Activated T-helper 9 cell treated with anti-CD3 and anti-CD28 coated beads, Interleukin-2, amount 50 U/mL, for 16 hours (primary cell): ENCODE data around the gene SLC6A13.

ENCODE experiments used
- DNase-seq: peaks from one replicate; pipeline ENCODE4 v3.0.0-alpha.2; 2020; ENCODE audit warnings: low read depth

Gene SLC6A13

DNA sequence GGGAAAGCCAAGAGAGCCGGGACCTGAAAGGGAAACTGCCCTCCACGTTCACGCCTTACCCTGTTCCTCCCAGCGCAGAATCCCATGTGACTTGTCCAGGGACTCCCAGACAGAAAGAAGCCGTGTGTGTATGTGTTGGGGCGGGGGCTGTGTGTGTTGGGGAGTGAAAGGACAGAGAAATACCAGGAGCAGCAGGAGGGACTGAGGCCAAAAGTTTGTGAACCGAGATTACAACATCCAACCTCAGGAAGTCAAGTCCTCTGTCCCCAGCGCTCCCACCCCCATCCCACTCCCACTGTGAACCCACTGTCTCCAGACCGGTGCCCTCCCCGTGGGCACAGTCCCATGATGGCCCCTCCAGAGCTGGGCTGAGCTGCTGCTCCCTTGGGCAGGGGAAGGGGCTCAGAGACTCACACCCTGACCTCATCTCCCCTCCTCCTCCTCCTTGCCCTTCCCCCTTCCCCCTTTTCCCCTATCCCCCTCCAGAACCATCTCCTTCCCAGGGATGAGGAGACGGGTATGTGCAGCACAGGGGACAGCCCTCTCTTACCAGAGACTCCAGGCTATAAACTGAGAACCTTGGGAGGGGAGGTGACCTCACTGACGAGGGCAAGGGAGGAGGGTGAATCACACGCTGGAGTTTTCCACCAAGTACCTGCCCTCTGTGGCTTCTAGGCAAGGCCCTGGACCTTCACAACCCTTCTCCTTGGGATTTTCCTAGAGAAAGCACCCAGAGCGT lies 48.5 kb downstream of the SLC6A13 start, which contains the start of gene SLC6A12:
TSS of gene SLC6A12 (minus strand) at position 155 of the 739 bp plus-strand sequence. CDS start 4,171 bp downstream, outside the sequence.
- no peak for DNase-seq

DNA sequence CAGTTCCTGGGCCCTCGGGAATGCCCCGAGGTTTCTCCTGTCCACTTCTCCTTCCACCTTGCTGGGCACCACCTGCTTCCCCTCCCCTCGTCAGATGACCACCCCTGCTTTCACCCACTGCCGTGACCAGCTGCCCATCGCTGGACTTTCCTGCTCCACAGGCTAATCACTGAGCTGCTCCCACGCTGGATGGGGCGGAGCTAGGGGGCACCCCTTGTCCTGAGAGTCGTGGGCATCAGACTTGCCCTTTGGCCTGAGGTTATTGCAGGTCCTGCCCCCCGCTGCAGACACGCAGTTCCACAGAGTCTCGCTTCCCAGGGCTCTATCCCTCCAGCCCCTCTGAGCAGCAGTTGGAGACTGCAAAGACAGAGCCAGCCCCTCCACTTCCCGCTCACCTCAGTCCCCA lies 49.1 kb downstream of the SLC6A13 start:
- DNase-seq, result no peak

DNA sequence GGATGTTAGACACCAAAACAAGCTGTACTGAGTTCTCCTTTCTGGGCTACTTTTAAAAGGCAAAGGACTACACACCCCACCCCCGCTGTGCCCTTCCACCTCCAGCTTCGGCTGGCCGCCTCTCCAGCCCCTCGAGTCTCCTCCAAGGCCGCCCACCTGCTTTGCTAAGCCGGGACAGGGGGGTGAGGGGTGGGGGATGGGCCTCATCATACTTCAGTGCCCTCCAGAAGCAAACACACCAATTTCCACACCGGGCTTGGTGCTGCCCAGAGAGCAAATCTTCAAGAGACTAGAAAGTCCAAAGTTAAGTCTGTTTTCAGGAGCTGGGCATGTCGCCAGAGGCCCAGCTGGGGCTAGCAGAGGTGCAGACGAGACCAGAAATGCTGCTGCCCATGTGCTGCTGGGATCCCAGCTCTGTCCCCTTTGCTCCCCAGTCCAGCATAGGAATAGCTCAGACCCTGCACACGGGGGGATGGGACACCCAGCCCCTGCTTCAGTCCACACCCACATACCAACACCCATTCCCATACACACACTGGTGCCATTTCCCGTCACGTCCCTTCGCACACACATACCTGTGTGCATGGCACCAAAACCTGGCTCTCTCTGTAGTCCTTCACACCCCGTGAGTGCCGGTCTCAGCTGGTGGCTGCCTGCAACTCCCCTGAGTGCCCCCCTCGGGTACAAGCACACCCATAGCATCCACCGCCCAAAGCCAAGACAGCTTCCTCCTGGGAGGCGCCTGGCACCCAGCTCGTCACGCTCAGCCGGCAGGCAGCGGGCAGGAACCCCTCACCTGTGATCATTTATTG lies 49.7 kb downstream of the SLC6A13 start:
- DNase-seq, result no peak

DNA sequence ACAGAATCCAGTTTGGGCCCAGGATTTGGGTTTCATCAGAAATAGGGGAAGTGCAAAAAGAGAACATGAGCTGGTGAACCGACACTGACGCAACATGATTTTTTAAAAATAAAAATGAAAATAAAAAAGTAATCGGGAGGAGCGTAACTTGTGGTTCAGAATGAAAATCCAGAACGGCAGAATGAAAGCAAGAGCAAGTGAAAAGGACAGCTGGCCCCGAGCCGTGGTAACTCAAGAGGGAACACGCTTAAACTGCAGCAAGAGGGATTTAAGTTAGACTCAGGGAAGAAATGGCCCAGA lies 50.3 kb downstream of the SLC6A13 start:
- no peak for DNase-seq

DNA sequence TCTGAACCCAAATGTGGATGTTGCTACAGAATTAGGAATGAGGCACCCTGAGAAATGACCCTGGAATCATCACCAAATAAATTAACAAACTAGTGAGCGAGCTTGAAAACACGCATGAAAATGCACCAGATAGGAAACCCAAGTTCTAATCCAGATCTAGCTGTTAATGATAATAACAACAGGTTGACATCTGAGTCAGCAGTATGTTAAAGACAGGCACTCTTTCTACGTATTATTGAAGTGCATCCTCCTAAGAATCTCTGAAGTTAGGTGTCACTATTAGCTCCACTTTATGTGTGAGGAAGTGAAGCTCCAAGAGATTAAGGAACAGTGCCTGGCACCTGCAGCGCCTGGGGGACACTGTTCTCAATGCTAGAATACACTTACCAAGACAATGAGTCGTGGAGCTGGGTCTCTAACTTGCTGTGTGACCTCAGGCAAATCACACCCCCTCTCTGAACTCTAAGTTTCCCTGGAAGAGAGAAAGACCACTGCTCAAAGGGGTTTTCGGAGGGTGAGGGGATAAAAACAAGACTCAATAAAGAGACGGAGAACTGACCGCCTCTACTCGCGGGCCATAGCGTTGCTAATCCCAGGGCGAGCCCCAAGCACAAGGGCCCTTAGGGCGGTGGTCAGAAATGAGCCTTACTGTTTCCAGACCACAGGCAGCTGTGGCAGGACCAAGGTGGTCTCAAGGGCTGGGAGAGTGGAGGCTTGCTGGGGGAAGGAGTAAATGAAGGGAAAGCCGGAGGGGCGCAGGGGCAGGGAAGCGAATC lies 50.8 kb downstream of the SLC6A13 start:
- DNase-seq, result no peak

DNA sequence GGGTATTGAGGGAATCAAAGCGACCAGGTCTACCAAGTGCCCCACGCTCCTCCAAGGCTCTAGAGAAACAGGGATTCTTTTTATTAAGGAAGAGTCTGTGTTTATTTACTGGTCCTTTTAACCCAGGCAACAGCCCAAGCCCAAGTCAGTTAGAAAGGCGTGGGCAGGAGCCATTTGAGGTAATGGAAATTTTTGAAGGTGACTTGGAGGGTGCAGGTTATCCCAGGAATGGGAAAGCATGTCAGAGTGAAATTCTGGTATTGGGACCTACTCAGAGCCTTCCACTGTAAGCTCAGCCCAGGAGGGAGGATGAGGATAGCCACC lies 51.5 kb downstream of the SLC6A13 start:
- no peak for DNase-seq

DNA sequence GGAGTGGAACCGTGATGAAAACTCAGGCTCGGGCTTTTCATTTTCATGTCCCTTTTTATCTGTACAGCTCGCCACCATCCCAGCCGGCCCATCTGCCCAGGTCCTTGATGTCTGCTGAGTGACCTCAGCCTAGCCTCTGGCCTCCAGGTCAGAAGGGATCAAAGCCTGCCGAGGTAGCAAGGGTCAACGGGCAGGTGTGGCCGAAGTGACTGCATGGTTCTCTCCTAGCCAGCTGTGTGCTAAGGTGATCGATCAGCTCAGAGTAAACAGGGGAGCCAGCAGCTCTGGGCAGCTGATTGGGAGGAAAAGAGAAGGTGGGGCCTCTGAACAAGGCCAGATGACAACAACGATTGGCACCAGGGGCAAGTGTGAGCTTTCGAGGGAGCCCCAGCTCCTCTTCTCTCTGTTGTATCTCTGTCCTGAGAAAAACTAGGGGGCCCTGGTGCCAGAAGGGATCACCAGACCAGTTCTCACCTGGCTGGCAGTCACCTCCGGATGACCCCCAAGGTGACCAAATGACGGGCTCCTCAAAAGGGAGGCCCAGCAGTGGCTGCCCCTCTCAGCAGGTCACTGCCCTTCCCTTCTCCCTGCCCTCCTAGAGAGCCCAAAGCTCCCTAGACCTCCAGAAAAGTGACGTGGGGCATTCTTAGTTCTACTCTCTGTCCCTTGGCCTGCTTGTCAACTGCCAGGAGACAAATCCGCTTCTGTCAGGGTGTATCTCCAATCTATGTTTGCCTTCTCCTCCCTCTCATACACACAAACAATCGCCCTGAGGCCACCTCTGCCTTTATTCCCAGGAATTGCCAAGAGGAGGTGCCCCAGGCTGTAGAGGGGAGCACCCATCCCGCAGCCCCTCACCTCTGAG lies 52.1 kb downstream of the SLC6A13 start:
- DNase-seq, result no peak

DNA sequence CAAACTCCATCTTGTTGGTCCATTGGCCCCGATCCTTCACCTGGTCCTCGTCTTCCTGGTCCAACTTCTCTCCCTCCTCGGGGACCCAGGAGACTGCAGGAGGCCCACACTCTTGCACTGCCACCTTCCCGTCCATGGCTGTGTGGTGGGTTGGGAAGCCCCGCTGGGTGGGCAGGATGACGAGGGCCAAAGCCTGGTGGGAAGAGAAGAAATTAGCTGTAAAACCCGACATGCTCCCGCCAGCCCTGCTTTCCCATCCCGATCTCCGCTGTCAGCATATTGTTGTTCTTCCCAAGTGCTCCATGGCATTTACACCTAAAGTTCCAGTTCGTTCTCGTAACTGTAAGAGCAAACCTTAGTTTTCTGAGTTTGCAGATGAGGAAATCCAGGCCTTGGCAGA lies 52.8 kb downstream of the SLC6A13 start:
- DNase-seq, result no peak

DNA sequence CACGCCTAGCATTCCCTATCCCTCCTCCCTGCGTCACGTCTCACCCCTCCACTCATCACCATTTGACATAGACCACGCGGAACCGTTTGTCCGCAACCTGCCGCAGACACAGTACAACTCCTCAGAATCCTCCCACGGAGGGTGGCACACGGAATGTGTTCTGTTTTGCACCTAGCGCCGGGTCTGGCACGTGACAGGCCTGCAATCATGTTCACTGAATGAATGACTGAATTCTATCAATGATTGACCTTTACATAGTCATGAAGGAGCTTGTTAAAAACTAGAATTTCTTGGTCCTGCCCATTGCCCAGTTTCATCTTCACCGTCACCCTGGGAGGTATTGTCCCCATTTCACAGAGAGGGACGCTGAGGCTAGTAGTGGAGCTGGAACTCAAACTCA lies 53.4 kb downstream of the SLC6A13 start:
- DNase-seq, result no peak

DNA sequence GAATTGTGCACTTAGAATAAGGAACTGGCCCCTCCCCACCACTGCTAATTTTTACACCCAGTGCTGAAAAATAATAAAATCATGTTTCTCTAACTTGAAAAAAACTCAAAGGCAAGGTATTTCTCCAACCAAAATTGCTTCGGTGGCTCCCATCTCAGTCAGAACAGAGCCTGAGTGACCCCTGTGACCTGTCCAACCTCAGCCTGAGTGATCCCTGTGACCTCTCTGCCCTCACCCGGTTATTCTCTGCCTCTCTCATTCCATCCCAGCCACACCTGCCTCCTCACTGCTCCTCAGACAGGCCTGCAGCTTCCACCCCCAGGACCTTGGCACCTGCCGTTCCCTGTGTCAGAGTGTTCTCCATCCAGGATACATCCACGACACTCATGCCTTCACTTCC lies 53.8 kb downstream of the SLC6A13 start:
- DNase-seq, result no peak

DNA sequence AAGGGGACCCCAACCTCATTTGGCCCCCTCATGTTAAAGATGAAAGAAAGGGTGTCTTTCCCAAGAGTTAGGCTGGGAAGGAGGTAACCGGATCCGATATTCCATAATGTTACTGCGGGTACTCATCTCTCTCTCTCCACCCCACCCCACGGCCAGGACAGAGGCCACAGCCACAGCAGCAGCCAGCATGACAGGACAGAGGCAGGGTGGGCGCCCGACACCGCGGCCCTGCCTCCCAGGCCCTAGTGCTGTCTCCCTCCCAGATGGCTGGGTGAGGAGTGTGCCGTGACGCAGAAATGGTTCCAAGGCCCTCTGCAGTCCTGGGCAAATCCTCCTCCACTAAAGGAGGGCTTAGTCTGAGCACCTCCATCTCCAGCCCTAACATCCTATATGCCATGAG lies 54.8 kb downstream of the SLC6A13 start:
- DNase-seq, result no peak

DNA sequence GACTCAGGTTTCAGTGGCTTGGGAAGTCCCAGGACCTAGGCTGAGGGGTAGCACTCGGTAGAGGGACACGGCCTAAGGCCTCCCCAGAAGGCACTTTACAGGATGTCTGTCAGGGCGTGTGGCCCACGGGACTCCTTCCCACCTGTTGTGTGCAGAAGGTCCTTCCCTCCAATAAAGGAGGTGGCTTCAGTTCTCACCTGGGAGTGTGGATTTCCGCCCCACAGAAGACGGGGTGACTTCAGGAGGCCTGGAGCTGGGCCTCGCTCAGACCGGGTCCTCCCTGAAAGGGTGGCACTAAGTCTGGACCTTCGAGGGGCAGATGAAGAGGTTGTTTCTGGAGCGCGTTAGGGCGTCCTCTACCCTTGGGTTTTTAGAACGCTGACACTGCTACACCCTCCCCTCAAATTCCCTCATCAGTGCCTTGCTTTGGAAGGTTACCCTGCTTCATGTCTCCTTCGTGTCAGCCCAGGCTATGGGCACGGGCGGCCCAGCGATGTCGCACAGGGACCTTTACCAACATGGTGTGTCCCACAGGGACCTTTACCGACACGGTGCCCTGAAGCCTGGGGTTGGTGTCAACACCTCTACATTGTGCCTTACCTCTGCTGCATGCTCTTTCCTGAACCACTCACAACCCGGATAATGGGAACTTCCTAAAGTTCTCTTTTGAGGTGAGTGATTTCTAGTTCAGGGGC lies 55.7 kb downstream of the SLC6A13 start:
- DNase-seq, result no peak

DNA sequence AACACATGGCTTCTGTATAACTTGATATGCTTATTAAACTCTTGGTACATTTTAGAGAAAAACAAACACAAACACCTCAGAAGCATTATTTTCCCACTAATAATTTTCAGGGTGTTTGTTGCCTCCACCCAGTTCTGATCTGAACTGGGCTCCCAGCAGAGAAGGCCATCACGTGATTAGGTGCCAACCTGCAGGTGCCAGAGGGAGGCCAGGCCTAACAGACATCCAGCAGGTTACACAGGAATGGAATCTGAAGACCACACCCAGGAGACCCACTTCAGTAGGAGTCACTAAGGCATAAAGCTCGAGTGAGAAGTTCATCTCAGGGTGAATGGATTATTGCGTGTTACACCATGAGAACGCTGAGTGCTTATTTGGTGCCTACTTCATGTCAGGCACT lies 57.6 kb downstream of the SLC6A13 start:
- DNase-seq, result no peak

DNA sequence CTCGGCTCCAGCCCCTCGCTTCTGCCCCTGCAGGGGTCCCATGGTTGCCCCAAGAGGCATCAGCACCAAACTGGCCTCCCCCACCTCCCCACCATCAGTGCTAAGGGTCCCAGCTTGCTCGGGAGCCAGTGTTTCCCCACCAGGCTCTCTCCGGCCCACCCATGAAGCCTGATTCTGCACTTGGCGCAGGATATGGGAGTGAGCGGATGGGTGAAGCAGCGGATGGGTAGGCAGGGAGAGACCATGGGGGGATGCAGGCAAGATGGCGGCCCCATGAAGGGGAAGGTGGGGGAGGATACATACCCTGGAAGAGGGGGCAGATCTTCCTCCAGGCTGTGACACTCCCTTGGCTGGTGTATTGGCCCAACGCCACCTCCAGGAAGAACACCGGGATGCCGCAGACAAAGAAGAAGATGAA lies 58.4 kb downstream of the SLC6A13 start:
- DNase-seq, result no peak

DNA sequence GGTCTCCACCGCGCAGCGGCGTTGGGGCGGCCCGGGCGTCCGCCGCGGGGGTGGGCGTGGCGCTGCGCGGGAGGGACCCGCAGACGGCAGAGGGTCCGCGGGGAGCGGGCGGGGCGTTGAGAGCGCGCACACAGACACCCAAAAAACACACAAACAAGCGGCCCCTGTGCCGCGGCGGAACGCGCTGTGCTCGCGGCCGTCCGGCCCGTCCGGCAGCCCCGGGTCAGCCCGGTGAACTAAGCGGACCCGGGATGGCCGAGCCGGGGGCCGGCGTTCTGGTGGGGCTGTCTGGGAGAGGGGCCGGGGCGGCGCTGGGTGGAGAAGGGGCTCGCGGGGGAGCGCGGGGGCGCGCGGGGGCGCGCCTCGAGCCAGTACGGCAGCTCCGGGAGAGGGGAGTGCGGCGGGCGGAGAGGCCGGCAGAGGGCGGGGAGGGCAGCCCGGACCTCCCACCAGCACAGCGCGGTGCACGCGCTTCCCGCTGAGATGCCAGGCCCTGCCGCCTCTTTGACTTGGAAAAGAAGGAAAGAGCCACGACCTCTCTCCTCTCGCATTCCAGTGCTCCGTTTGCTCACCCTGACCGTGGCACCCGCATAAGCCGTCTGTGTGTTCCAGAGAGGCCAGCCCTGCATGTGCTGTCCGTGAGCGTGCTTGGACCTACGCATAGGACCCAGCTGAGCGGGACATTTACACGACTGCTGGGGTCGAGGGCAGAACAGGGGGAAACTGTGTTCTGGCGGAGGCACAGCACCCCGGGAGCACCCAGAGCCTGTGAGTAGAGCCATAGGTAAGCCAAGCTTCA lies 59.0 kb downstream of the SLC6A13 start:
- no peak for DNase-seq

DNA sequence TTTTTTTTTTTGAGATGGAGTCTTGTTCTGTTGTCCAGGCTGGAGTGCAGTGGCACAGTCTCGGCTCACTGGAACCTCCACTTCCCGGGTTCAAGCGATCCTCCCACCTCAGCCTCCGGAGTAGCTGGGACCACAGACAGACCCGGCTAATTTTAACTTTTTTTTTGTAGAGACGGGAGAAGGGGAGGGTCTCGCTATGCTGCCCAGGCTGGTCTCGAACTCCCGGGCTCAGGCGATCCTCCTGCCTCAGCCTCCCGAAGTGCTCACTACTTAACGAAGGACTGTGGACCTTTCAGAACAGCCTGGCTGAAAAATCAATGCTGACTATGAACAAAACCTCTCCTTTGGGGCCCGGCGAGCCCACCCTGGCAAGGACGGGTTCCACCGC lies 59.6 kb downstream of the SLC6A13 start:
- no peak for DNase-seq

DNA sequence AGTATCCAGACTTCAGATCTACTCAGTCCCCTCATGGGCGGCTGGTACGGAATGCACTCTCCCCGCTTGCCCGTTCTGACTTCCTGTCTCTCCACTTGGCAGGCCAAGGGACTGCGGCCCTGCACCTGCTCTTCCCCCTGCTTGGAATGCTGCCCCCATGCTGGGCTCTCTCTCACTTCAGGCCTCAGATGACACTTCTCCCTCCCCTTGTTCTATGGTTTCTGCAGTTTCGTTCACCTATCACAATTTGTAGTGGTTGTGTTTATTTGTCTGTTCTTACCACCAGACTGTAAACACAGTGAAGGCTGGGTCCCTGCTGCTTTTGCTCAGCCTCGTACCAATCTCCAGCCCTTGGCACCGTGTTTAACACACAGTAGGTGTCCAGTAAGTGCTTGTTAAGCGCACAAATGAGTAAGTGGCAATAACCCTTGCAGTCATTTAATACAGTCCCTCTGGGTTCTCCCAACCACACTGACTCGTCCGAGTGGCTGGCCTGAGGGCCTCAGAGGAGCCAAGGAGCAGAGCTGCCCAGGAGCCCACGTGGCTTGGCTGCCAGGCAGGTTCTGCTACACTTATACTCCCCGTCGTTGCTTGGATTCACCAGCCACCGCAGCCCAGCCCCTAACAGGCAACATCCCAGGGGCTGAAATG lies 60.4 kb downstream of the SLC6A13 start:
- no peak for DNase-seq

DNA sequence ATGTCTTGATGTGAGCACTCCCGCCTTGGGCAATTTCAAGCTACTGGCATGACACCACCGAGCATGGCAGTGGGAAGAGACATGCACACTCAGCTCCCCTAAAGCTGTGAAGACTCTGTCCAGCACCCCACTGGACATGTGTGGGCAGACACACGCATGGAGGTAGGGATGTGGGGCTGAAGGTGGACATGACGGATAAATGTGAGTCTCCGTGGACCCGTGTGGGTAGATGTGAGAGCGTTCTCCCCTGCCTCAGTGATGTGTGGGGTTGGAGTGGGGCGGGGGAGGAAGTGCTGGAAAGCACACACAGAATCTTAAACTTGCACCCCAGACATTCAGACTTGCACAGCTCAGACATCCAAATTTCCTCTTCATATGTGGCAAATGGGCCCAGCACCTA lies 61.3 kb downstream of the SLC6A13 start:
- DNase-seq, result no peak

DNA sequence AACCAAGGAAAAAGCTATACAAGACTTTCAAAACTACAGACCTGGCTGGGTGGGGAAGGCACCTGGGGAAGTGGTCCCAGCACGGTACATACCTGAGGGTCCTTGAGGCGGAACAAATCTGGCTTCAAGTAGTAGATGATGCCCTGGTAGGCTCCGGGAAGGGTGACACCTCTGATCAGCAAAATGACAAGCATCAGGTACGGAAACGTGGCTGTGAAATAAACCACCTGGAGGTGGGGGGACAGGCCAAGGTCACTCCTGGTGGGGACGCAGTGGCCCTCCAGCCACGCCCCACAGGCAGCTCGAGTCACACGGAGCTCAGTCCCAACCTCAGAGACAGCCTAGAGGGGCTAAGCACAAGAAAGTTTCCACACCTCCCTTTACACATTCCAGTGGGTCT lies 63.9 kb downstream of the SLC6A13 start:
- DNase-seq, result no peak
